Measurements from ENCODE around the gene DHRS12. TPM values are rescaled to one million over a fixed set of nuclear protein-coding genes. Genes with fewer than 3 reads are reported as not detected.

DHRS12 gene
- total RNA-seq, 2 donors from 2014 or later, result 2.0 to 7.2 TPM

DNA sequence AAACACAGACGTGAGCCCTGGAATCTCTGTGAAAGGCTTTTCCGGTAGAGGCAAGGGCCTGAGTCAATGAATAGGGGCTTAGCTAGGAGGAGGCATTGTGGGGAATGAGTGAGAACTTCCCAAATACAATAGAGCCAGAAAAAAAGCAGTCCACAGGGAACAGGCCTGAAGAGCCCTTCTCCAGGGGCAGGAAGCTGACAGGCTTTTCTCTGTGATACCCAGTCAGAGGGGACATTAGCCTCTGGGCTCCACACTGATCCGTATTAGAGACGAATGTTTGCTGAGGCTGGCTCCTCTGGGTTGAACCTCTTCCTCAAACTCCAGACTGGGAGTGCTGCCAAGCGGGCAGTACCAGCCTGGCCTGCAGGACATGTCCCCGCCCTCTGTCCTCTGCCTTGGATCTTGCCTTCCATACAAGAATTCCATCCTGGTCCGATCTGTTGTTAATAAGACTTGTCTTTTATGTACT lies 2.3 kb downstream of the DHRS12 start:
- ATAC-seq (no peak), DNase-seq (ENCODE audit: low spot score in 2 of 2) (no peak)
- peak overlapping the region; percentile 93 to 99 for H3K27ac Mint-ChIP-seq
- H3K36me3 Mint-ChIP-seq, result peaks cover 0 to 5% of the 10 kb centered on the region in 2 donors
- no peaks in the 10 kb centered on the region for H3K9me3 Mint-ChIP-seq

DNA sequence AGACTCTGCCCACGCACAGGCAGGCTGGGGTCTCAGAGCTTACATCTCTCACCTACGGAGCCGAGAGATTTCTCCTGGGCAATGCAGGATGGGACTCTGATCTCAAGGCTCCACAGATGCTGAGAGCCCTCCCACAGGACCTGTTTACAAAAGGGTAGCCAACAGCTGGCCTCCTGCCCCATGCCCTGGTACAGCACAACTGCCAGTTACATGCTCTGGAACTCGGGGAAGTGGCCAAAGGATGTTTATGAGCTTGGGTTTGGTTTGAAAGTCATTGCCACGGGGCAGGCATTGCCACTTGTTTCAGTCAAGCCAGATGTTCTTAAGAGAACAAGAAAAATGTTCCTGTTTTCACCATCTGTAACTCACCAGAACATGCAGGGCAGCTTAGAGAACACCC lies 3.5 kb downstream of the DHRS12 start:
- Mint-ChIP-seq H3K36me3 (peaks cover 0 to 5% of the 10 kb centered on the region in 2 donors), H3K27ac (no peak overlapping the region), H3K9me3 (no peaks in the 10 kb centered on the region)
- ATAC-seq (no peak), DNase-seq (ENCODE audit: low spot score in 2 of 2) (no peak)

DNA sequence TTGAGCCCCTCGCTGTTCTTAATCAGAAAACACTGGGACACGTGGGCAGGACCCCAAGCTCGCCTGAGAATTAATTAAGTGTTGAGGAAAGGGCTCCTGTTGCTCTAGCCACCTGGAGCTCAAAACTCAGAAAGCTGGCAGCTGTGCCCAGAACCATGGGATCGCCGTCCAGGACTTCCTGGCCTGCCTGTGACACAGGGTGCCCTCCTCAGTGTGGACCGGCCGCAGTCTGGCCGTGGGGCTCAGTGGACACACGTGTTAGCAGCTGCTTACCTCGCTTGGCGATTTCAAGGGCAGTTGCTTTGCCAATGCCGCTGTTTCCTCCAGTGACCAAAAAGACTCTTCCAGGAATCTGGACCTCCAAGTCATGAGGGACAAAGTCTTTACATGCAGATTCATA lies 4.7 kb downstream of the DHRS12 start:
- DNase-seq (ENCODE audit: low spot score in 2 of 2) (no peak), ATAC-seq (no peak)
- Mint-ChIP-seq H3K36me3 (peaks cover 0 to under 1% of the 10 kb centered on the region in 2 donors), H3K9me3 (no peaks in the 10 kb centered on the region), H3K27ac (no peak overlapping the region)

GRCh38 chr13:51797664-51798488 lies 6.1 kb downstream of the DHRS12 start:
- DNase-seq (ENCODE audit: low spot score in 2 of 2), result peak in 1 of 2 donors; percentile 59
- Mint-ChIP-seq H3K36me3 (peaks cover 4 to 12% of the 10 kb centered on the region in 2 donors), H3K27ac (no peak overlapping the region), H3K9me3 (peaks cover 0 to 2% of the 10 kb centered on the region in 2 donors)
- peak; percentile 26 to 50 for ATAC-seq

- ATAC-seq, result no peak
These were observed 7.4 kb downstream of the DHRS12 start for GRCh38 chr13:51796546-51796945.

DNA sequence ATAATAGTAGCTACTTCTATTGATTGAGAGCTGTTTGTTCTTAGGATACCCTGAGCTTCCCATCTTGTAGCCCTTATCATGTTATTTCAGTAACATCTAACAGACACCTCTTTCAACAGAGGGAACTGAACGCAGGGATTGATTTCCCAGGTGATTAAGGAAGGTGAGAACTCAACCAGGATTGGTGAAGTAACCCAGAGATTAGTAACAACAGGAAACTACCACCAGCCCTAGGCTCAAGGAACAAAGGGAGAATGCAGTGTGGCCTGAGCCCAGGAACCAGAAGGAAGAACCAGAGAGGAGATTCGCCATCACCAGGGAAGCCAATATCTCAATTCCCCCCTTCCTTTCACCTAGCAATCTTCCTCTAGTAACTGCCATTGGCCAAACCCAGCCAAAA lies 8.5 kb downstream of the DHRS12 start:
- no peak overlapping the region for H3K27ac Mint-ChIP-seq
- DNase-seq (ENCODE audit: low spot score in 2 of 2), result no peak
- peaks cover 8 to 17% of the 10 kb centered on the region in 2 donors for H3K36me3 Mint-ChIP-seq
- H3K9me3 Mint-ChIP-seq, result peaks cover 0 to 6% of the 10 kb centered on the region in 2 donors
- ATAC-seq, result no peak

More at GRCh38 chr13:51796546-51796945, 7.4 kb downstream of the DHRS12 start:
- H3K9me3 Mint-ChIP-seq, result peaks cover 0 to 6% of the 10 kb centered on the region in 2 donors
- no peak overlapping the region for H3K27ac Mint-ChIP-seq
- DNase-seq (ENCODE audit: low spot score in 2 of 2), result no peak
- H3K36me3 Mint-ChIP-seq, result peaks cover 8 to 17% of the 10 kb centered on the region in 2 donors

GRCh38 chr13:51794964-51795363 lies 9.0 kb downstream of the DHRS12 start:
- no peak for ATAC-seq
- H3K9me3 Mint-ChIP-seq, result peaks cover 0 to 6% of the 10 kb centered on the region in 2 donors
- peaks cover 8 to 17% of the 10 kb centered on the region in 2 donors for H3K36me3 Mint-ChIP-seq
- H3K27ac Mint-ChIP-seq, result no peak overlapping the region
- no peak for DNase-seq (ENCODE audit: low spot score in 2 of 2)

GRCh38 chr13:51793570-51794271 lies 10.2 kb downstream of the DHRS12 start:
- Mint-ChIP-seq H3K27ac (peak overlapping the region; percentile 75 to 94), H3K9me3 (peaks cover 0 to 6% of the 10 kb centered on the region in 2 donors), H3K36me3 (peaks cover 8 to 17% of the 10 kb centered on the region in 2 donors)
- DNase-seq (ENCODE audit: low spot score in 2 of 2) (peak in 1 of 2 donors; percentile 45), ATAC-seq (peak; percentile 90 to 91)

- Mint-ChIP-seq H3K27ac (no peak overlapping the region), H3K9me3 (no peaks in the 10 kb centered on the region), H3K36me3 (no peaks in the 10 kb centered on the region)
- ATAC-seq (no peak), DNase-seq (ENCODE audit: low spot score in 2 of 2) (no peak)
These were observed 17.3 kb downstream of the DHRS12 start for GRCh38 chr13:51786425-51787265.

- Mint-ChIP-seq H3K36me3 (no peaks in the 10 kb centered on the region), H3K27ac (no peak overlapping the region), H3K9me3 (no peaks in the 10 kb centered on the region)
- ATAC-seq (peak; percentile 59 to 65), DNase-seq (ENCODE audit: low spot score in 2 of 2) (no peak)
These were observed 18.1 kb downstream of the DHRS12 start for GRCh38 chr13:51785712-51786424.

DNA sequence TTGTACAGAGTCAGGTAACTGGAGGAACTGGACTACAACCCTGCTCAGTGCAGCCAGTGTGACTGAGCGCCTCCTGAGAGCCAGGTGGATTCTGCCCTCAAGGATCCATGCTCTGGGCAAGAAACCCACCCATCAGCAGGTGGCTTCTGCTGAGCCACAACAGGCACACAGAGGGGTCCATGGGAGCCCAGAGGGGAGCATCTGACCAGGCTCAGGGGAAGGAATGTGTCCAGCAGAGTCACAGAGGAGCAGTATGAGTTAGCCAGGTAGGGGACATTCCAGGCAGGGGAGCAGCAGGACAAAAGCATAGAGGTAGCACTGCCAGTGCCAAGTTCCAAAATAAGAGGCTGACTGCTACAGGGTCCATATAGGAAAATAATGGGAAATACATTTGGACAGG lies 19.9 kb downstream of the DHRS12 start:
- no peak for DNase-seq (ENCODE audit: low spot score in 2 of 2)
- no peak overlapping the region for H3K27ac Mint-ChIP-seq
- no peak for ATAC-seq
- no peaks in the 10 kb centered on the region for H3K9me3 Mint-ChIP-seq
- H3K36me3 Mint-ChIP-seq, result no peaks in the 10 kb centered on the region

GRCh38 chr13:51783428-51784094 lies 20.4 kb downstream of the DHRS12 start:
- no peaks in the 10 kb centered on the region for H3K36me3 Mint-ChIP-seq
- ATAC-seq, result no peak
- no peak for DNase-seq (ENCODE audit: low spot score in 2 of 2)
- H3K9me3 Mint-ChIP-seq, result no peaks in the 10 kb centered on the region
- H3K27ac Mint-ChIP-seq, result no peak overlapping the region

DNA sequence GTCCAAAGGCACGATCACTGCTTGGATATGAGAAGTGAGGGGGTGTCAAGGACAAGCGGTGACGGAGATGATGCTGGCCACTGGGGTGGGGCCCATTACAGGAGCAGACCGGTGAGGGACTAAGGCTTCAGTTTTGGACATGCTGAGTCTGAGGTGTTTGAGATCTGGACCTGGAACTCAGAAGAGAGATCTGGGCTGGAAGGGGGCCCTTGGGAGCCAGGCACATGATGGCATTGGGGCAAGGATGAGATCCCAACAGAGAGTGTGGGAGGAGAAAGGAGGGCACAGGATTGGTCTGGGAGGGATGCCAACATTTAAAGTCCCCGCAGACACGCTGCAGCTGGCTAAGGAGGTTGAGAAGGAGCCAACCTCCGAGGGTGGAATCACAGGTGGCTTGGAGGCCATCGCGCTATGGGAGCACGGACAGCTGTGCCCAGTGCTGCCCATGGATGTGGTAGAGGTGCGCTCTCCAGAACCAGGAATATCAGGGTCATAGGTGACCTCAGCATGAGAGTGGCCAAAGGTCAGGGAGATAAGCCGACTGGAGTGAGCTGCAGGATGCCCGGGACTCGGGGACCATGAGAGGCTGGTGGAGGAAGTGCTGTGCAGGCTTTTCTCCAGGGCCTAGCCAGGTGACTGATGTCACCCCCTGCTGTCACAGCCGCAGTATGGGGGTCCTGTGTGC lies 21.8 kb downstream of the DHRS12 start:
- Mint-ChIP-seq H3K9me3 (no peaks in the 10 kb centered on the region), H3K27ac (peak overlapping the region in 1 of 2 donors; percentile 47), H3K36me3 (no peaks in the 10 kb centered on the region)
- ATAC-seq (no peak), DNase-seq (ENCODE audit: low spot score in 2 of 2) (no peak)

- no peaks in the 10 kb centered on the region for H3K36me3 Mint-ChIP-seq
- ATAC-seq, result peak; percentile 63 to 68
- DNase-seq (ENCODE audit: low spot score in 2 of 2), result no peak
These were observed 22.5 kb downstream of the DHRS12 start for GRCh38 chr13:51781246-51782022.

More at GRCh38 chr13:51781246-51782022, 22.5 kb downstream of the DHRS12 start:
- H3K27ac Mint-ChIP-seq, result peak overlapping the region in 1 of 2 donors; percentile 47
- no peaks in the 10 kb centered on the region for H3K9me3 Mint-ChIP-seq

Measured in activated naive CD4-positive, alpha-beta T cell treated with anti-CD3 and anti-CD28 coated beads, Interleukin-2, amount 50 U/mL, for 72 hours (primary cell).